HepG2 (cell line): ENCODE data around the gene PCBP2. TPM values are rescaled to one million over a fixed set of nuclear protein-coding genes. Genes with fewer than 3 reads are reported as not detected.

ENCODE experiments used
- ATAC-seq: fragments of 200-7000 bp; cut with Tn5 transposase; 3 replicates; pipeline ENCODE4 v1.9.1; 2020; ENCODE audit warnings: mild to moderate bottlenecking, moderate library complexity
- BruUV-seq: library from RNA; stranded (reverse); fragments of 400-500 nt; replicated peaks from 2 replicates; lab custom pipeline; 2021; lab: Mats Ljungman, UMichigan
- CTCF ChIA-PET: fragments of 300-600 bp; formaldehyde crosslinking; extraction: SDS; loops from one replicate; lab custom pipeline; 2021; ENCODE audit warnings: low total read pairs, inconsistent platforms, low intra/inter-chr PET ratio; lab: Yijun Ruan, JAX
- POLR2A ChIA-PET: fragments of 350-600 bp; sonication (Branson Sonifier 250); formaldehyde crosslinking; loops from one replicate; lab custom pipeline; 2020; ENCODE audit warnings: antibody characterized with exemption, inconsistent platforms; lab: Yijun Ruan, JAX
- DNase-seq: peaks from one replicate; pipeline ENCODE4 v3.0.0-alpha.2; 2015; ENCODE audit warnings: low spot score
- FAIRE-seq: peaks from 3 replicates; lab custom pipeline; 2011; peaks lifted over from hg19 to GRCh38; lab: Jason Lieb, UNC
- H2AFZ ChIP-seq: one replicate; pipeline ENCODE4 v1.6.1; 2011; ENCODE audit warnings: low read length, inconsistent platforms
- H3K27ac ChIP-seq: fragments of 300-600 bp; 3 replicates; pipeline ENCODE4 v1.8.0; 2011; ENCODE audit warnings: mixed run types, mild to moderate bottlenecking, mixed read lengths, low read length, inconsistent platforms; ENCODE audit not compliant: insufficient read depth; ENCODE audit errors: extremely low read length
- H3K27me3 ChIP-seq, 2 experiments: fragments of 200-600 bp in 1 of 2; 2 replicates in 1 of 2; 3 replicates in 1 of 2; pipeline versions ENCODE4 v1.6.0 to v1.8.0; 2011; ENCODE audit warnings: low read length in 2 of 2, mild to moderate bottlenecking in 2 of 2, moderate library complexity in 2 of 2, inconsistent platforms in 1 of 2; ENCODE audit not compliant: insufficient read depth in 2 of 2, control insufficient read depth in 1 of 2
- H3K36me3 ChIP-seq, 2 experiments: fragments of 200-600 bp in 1 of 2; replicated peaks in 1 of 2; 2 replicates in 1 of 2; 3 replicates in 1 of 2; pipeline versions ENCODE4 v1.5.1 to v1.8.0; 2011; ENCODE audit warnings: low read length in 2 of 2, inconsistent platforms in 1 of 2; ENCODE audit not compliant: insufficient read depth in 2 of 2, control insufficient read depth in 1 of 2
- H3K4me1 ChIP-seq: 2 replicates; pipeline ENCODE4 v1.5.1; 2012; ENCODE audit warnings: low read length, inconsistent platforms; ENCODE audit not compliant: insufficient read depth
- H3K4me2 ChIP-seq: 2 replicates; pipeline ENCODE4 v1.6.0; 2011; ENCODE audit warnings: low read depth, low read length, inconsistent platforms
- H3K4me3 ChIP-seq, 3 experiments: fragments of 200-600 bp in 1 of 3; sonication (generic), shearing (Covaris generic) in 1 of 3; replicated peaks in 1 of 3; 2 replicates each; pipeline ENCODE4 v1.5.1; 2011 to 2016; ENCODE audit warnings: low read length in 3 of 3, inconsistent platforms in 2 of 3, low read depth in 2 of 3, mild to moderate bottlenecking in 2 of 3, control low read depth in 1 of 3, mixed read lengths in 1 of 3; ENCODE audit not compliant: insufficient read depth in 1 of 3
- H3K79me2 ChIP-seq: one replicate; pipeline ENCODE4 v1.6.1; 2011; ENCODE audit warnings: low read length, inconsistent platforms; ENCODE audit not compliant: insufficient read depth
- H3K9ac ChIP-seq: 2 replicates; pipeline ENCODE4 v1.6.0; 2011; ENCODE audit warnings: mild to moderate bottlenecking, low read depth, low read length, inconsistent platforms; ENCODE audit not compliant: insufficient read depth
- H3K9me3 ChIP-seq: 2 replicates; pipeline ENCODE4 v1.5.1; 2012; ENCODE audit warnings: mild to moderate bottlenecking, low read length
- H4K20me1 ChIP-seq: 2 replicates; pipeline ENCODE4 v1.6.0; 2011; ENCODE audit warnings: inconsistent platforms, mild to moderate bottlenecking, low read length, moderate library complexity; ENCODE audit not compliant: insufficient read depth
- ELF1 ChIP-seq: sonication (generic); formaldehyde crosslinking; IDR thresholded peaks from 2 replicates; pipeline ENCODE4 v1.4.0; 2020; ENCODE audit warnings: missing genetic modification reagents
- MEF2D ChIP-seq: sonication (generic); formaldehyde crosslinking; IDR thresholded peaks from 2 replicates; pipeline ENCODE4 v1.5.1; 2020; ENCODE audit warnings: mild to moderate bottlenecking, missing genetic modification reagents
- MTF1 ChIP-seq: sonication (generic); formaldehyde crosslinking; IDR thresholded peaks from 2 replicates; pipeline ENCODE4 v1.5.0; 2020; ENCODE audit warnings: missing genetic modification reagents
- SPEN ChIP-seq: sonication (generic); formaldehyde crosslinking; IDR thresholded peaks from 2 replicates; pipeline ENCODE4 v1.5.1; 2020; ENCODE audit warnings: low read depth, mild to moderate bottlenecking, missing genetic modification reagents
- ZNF318 ChIP-seq: sonication (generic); formaldehyde crosslinking; IDR thresholded peaks from 2 replicates; pipeline ENCODE4 v1.4.0; 2020; ENCODE audit warnings: mild to moderate bottlenecking, missing genetic modification reagents
- ZNF333 ChIP-seq: sonication (generic); formaldehyde crosslinking; IDR thresholded peaks from 2 replicates; pipeline ENCODE4 v1.4.0; 2020; ENCODE audit warnings: mild to moderate bottlenecking, missing genetic modification reagents, borderline replicate concordance
- ZNF562 ChIP-seq: sonication (generic); formaldehyde crosslinking; IDR thresholded peaks from 2 replicates; pipeline ENCODE4 v1.8.0; 2022; ENCODE audit warnings: missing genetic modification reagents, borderline replicate concordance
- ZNF761 ChIP-seq: sonication (generic); formaldehyde crosslinking; conservative IDR thresholded peaks from 2 replicates; pipeline ENCODE4 v1.4.0; 2020; ENCODE audit warnings: mild to moderate bottlenecking, missing genetic modification reagents
- ZNF777 ChIP-seq: sonication (generic); formaldehyde crosslinking; IDR thresholded peaks from 2 replicates; pipeline ENCODE4 v1.4.0; 2020; ENCODE audit warnings: missing genetic modification reagents
- WGBS: methylation state at CpG from one replicate; pipeline ENCODE4 v1.1.6; 2017; ENCODE audit warnings: low lambda C conversion rate; 5-methylcytosine and 5-hydroxymethylcytosine counted together
- in situ Hi-C: cut with HindIII; loops from 2 replicates; pipeline ENCODE4 v1.10.0; 2017; ENCODE audit warnings: low pct_unique_long_range_greater_than_20kb; ENCODE audit not compliant: extremely low pct_ligation_motif_present
- intact Hi-C: fragments of 100-400 bp; cut with micrococcal nuclease; formaldehyde crosslinking; loops from one replicate; pipeline ENCODE4 v1.10.0; 2022; ENCODE audit not compliant: unreplicated experiment
- polyA plus RNA-seq, 8 experiments: library from polyadenylated mRNA; depleted of rRNA in 3 of 8; stranded (reverse) in 7 of 8; unstranded in 1 of 8; fragments of >200 nt; fragmentation: Illumina TruSeq in 4 of 8; extraction: Trizol in 4 of 8; gene quantifications; 2 replicates each; pipeline versions ENCODE4 v1.2.1 to v1.2.3, GENCODE V29; 2011 to 2016; ENCODE audit warnings: low read depth in 4 of 8, missing spikeins in 1 of 8, mixed read lengths in 1 of 8; ENCODE audit not compliant: insufficient read depth in 1 of 8
- total RNA-seq, 5 experiments: library from RNA; depleted of rRNA; stranded (reverse); fragments of >200 nt; fragmentation: Illumina TruSeq; extraction: Trizol; gene quantifications; 2 replicates each; pipeline ENCODE4 v1.2.3, GENCODE V29; 2016; ENCODE audit warnings: low read depth in 1 of 5
- TF ChIP-seq, protein P1 (sequence below): sonication (generic); formaldehyde crosslinking; IDR thresholded peaks from 2 replicates; pipeline ENCODE4 v1.4.0; 2020; ENCODE audit warnings: mild to moderate bottlenecking, missing genetic modification reagents

PCBP2 gene
- total and polyA plus RNA-seq, 2 of the 13 experiments (the other 11 are each of a cell fraction or from before 2014, with no cell fraction given) = 154 to 345 TPM

- TF ChIP-seq, protein P1, sequence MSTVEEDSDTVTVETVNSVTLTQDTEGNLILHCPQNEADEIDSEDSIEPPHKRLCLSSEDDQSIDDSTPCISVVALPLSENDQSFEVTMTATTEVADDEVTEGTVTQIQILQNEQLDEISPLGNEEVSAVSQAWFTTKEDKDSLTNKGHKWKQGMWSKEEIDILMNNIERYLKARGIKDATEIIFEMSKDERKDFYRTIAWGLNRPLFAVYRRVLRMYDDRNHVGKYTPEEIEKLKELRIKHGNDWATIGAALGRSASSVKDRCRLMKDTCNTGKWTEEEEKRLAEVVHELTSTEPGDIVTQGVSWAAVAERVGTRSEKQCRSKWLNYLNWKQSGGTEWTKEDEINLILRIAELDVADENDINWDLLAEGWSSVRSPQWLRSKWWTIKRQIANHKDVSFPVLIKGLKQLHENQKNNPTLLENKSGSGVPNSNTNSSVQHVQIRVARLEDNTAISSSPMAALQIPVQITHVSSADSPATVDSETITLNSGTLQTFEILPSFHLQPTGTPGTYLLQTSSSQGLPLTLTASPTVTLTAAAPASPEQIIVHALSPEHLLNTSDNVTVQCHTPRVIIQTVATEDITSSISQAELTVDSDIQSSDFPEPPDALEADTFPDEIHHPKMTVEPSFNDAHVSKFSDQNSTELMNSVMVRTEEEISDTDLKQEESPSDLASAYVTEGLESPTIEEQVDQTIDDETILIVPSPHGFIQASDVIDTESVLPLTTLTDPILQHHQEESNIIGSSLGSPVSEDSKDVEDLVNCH = no peak
- TF ChIP-seq ZNF562 (CRISPR knock-in tag) (no peak), SPEN (CRISPR knock-in tag) (no peak), MEF2D (CRISPR knock-in tag) (no peak), ZNF777 (CRISPR knock-in tag) (0 out of 2 replicates have a peak, but pooled peaks have one; percentile 10), ZNF761 (CRISPR knock-in tag) (no peak)
Measured at GRCh38 chr12:53493610-53494391, 41.9 kb downstream of the PCBP2 start (continued).

DNA sequence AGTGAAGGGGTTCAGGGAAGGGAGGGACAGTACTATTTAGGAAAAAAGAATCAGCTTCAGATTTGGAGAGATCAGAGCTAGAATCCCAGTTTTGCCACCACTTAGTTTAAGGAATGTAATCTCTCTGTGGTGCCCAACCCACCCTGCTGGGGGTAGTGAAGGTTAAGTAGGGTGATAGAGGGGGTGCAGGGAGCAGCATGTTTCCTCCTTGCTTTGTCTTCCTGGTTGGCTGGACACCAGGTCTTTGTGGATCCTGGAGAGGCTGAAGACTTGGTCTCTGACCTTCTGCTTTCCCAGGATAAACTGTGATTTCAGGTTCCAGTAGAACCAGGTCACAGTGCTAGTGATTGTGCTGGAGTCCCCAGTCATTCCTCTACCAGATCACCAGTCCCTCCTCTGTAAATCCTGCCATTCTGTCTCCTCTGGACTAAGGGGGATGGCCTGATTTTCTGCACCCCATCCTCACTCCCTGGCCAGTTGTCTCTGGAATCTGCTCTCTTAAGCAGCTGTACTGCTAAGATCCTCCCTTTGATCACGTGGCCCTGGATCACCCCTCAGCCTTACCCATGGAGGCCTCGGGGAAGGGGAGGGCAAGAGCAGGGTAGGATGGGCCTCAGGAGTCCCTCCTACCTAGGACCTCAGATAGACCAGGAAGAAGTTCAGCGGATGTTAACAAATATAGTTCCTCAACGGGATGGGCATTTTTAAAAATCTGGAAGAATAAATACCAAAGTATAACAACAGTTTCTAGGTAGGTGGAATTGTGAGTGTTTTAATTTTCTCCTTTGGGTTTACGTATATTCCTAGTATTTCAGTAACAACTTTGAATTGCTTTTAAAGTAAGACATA is 44.2 kb downstream of the PCBP2 start:
- no TSS peak for BruUV-seq
- peak overlapping the region in 1 of 3 experiments; percentile 29; a peak in 2 of 6 replicates for H3K4me3 ChIP-seq
- no peaks in the 10 kb centered on the region for H3K79me2 ChIP-seq
- H3K9ac ChIP-seq = no peak overlapping the region
- H3K36me3 ChIP-seq = no peaks in the 10 kb centered on the region
- H3K27ac ChIP-seq = no peak overlapping the region
- peak; percentile 83 for FAIRE-seq
- WGBS = 13% methylated on average over 5 of the region's 5 CpGs
- DNase-seq = peak; percentile 63
- in situ Hi-C loops (no loop called here), intact Hi-C loops (no loop called here)
- no peaks in the 10 kb centered on the region for H4K20me1 ChIP-seq
- CTCF ChIA-PET = no interaction called here
- H2AFZ ChIP-seq = no peak overlapping the region
- peak overlapping the region; percentile 63 for H3K4me2 ChIP-seq
- H3K27me3 ChIP-seq = no peaks in the 10 kb centered on the region; a peak in 1 of 5 replicates
- no peaks in the 10 kb centered on the region for H3K9me3 ChIP-seq
- POLR2A ChIA-PET = interaction anchor here (1.3 to 2.6 kb wide), 2 partner anchors 19 to 117 kb away, joined by 4 to 6 read pairs; partner anchors contain the start of gene SP1
- H3K4me1 ChIP-seq = peaks cover 60% of the 10 kb centered on the region
- no peak for ATAC-seq
- TF ChIP-seq ZNF333 (CRISPR knock-in tag) = no peak
- TF ChIP-seq ELF1 = 0 out of 2 replicates have a peak, but pooled peaks have one; percentile 10
- no peak for TF ChIP-seq ZNF318 (CRISPR knock-in tag)
- no peak for TF ChIP-seq MTF1 (CRISPR knock-in tag)
